Activated B cell treated with CpG ODN at 0.5 μM for 24 hours (primary cell): ENCODE results near the gene GTF3C1. TPM values are rescaled to one million over a fixed set of nuclear protein-coding genes. Genes with fewer than 3 reads are reported as not detected.

Experiments used
- ATAC-seq: fragments of 200-7000 bp; cut with Tn5 transposase; one replicate; pipeline ENCODE4 v1.10.0; 2021; ENCODE audit warnings: low read depth, mild to moderate bottlenecking, moderate library complexity
- CTCF ChIA-PET: fragments of 350-600 bp; sonication (Branson Sonifier 250); formaldehyde crosslinking; loops from one replicate; lab custom pipeline; 2021; ENCODE audit warnings: antibody characterized with exemption; lab: Charles Lee
- POLR2A ChIA-PET: fragments of 350-600 bp; sonication (Branson Sonifier 250); formaldehyde crosslinking; loops from one replicate; lab custom pipeline; 2021; ENCODE audit warnings: antibody characterized with exemption; lab: Charles Lee
- DNase-seq: peaks from one replicate; pipeline ENCODE4 v3.0.0; 2022
- H3K27ac Mint-ChIP-seq: one replicate; pipeline ENCODE4 v1.8.0; 2020; ENCODE audit warnings: mixed read lengths
- H3K27me3 Mint-ChIP-seq: one replicate; pipeline ENCODE4 v1.8.0; 2021; ENCODE audit warnings: mixed read lengths
- H3K36me3 Mint-ChIP-seq: one replicate; pipeline ENCODE4 v1.8.0; 2021; ENCODE audit warnings: low read depth, mixed read lengths
- H3K4me1 Mint-ChIP-seq: one replicate; pipeline ENCODE4 v1.8.0; 2021; ENCODE audit warnings: mixed read lengths
- H3K4me3 Mint-ChIP-seq: one replicate; pipeline ENCODE4 v1.8.0; 2020; ENCODE audit warnings: mild to moderate bottlenecking, mixed read lengths
- H3K9me3 Mint-ChIP-seq: one replicate; pipeline ENCODE4 v1.8.0; 2020; ENCODE audit warnings: mixed read lengths
- intact Hi-C: fragments of 100-400 bp; cut with micrococcal nuclease; formaldehyde crosslinking; loops from one replicate; pipeline ENCODE4 v1.15.1; 2024
- total RNA-seq: library from RNA; stranded (reverse); gene quantifications from 2 replicates; pipeline ENCODE4 v1.2.3, GENCODE V29; 2022
- TF ChIP-seq, protein P1 (sequence below): fragments of 200-600 bp; IDR thresholded peaks from one replicate; pipeline ENCODE4 v1.8.0; 2022; ENCODE audit warnings: antibody characterized with exemption, mild to moderate bottlenecking

GTF3C1 gene
- total RNA-seq, 1 donor from 2014 or later = 52.3 TPM

DNA sequence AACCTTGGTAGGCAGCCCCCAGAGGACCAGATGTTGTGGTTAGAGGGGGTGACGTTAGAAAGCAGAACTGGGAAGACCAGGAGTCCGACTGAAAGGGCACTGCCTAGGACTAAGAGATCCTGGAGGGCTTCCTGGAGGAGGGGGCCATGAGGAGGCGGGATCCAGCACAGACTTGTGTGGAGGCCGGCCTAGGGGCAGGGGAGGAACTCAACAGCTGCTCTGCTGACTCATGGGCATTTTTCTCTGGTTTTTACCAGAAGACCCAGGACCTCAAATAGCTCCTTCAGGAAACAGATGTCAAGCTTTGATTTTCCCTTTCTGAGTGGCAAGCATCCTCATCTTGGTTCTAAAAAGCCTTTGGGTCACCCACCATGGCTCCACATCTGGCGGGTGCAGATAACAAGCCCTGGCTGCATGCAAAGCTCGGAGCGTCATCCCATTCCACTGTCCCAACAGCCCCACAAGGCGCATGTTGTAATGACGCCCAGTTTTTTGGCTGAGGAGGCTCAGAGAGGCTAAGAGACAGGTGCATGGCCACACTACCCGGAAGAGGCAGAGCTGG lies 118.7 kb downstream of the GTF3C1 start:
- peak; percentile 53 for DNase-seq
- Mint-ChIP-seq H3K27ac (peak overlapping the region; percentile 85), H3K4me3 (peak overlapping the region; percentile 66), H3K9me3 (no peaks in the 10 kb centered on the region), H3K36me3 (peaks cover 76% of the 10 kb centered on the region), H3K4me1 (peaks cover 73% of the 10 kb centered on the region), H3K27me3 (no peaks in the 10 kb centered on the region)
- POLR2A ChIA-PET = interaction anchor here (0.6 to 11.7 kb wide), 14 partner anchors 9 to 199 kb away, joined by 3 to 360 read pairs (median 6); partner anchors contain the start of gene IL21R
- intact Hi-C loops = loop anchor here (1.0 kb wide), 1 partner anchor 19 kb away; no protein-coding TSS in a partner anchor
- peak; percentile 49 for ATAC-seq
- TF ChIP-seq, protein P1, sequence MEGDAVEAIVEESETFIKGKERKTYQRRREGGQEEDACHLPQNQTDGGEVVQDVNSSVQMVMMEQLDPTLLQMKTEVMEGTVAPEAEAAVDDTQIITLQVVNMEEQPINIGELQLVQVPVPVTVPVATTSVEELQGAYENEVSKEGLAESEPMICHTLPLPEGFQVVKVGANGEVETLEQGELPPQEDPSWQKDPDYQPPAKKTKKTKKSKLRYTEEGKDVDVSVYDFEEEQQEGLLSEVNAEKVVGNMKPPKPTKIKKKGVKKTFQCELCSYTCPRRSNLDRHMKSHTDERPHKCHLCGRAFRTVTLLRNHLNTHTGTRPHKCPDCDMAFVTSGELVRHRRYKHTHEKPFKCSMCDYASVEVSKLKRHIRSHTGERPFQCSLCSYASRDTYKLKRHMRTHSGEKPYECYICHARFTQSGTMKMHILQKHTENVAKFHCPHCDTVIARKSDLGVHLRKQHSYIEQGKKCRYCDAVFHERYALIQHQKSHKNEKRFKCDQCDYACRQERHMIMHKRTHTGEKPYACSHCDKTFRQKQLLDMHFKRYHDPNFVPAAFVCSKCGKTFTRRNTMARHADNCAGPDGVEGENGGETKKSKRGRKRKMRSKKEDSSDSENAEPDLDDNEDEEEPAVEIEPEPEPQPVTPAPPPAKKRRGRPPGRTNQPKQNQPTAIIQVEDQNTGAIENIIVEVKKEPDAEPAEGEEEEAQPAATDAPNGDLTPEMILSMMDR = no peak
- CTCF ChIA-PET = interaction anchor here (0.6 to 1.1 kb wide), 2 partner anchors 21 to 26 kb away, joined by 3 read pairs; no protein-coding TSS in a partner anchor

DNA sequence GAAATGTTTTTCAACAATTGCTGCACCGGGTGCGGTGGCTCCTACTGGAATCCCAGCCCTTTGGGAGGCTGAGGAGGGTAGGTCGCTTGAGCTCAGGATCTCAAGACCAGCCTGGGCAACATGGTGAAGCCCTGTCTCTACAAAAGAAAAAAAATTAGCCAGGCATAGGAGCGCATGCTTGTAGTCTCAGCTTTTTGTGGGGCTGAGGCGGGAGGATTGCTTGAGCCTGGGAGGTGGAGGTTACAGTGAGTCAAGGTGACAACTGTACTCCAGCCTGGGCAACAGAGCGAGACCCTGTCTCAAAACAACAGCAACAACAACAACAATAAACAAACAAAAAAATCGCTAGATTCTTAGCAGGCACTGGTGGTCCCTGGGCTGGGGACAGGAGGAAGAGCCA lies 119.2 kb downstream of the GTF3C1 start:
- CTCF ChIA-PET = interaction anchor here (0.6 to 1.1 kb wide), 2 partner anchors 20 to 26 kb away, joined by 3 read pairs; no protein-coding TSS in a partner anchor
- H3K36me3 Mint-ChIP-seq = peaks cover 75% of the 10 kb centered on the region
- TF ChIP-seq, protein P1 = no peak

DNA sequence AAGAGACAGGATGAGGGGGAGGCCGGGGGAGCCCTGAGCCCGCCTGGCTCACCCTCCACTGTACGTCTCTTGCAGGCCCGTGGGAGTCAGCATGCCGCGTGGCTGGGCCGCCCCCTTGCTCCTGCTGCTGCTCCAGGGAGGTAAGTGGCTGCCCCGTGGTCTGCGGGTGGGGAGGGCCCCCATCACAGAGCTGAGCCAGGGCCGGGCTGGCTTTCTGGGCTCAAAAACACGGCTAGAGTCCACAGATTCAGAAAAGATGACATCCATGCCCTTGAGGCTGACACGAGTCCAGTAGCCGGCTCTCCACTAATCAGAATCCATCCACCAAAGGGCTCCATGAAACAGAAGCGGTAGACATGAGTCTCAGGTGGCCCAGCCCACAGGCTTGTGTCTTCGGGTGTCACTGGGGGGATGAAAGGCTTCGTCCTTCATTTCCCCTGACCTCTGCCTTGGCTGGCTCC lies 119.7 kb downstream of the GTF3C1 start:
- CTCF ChIA-PET = no interaction called here
- peaks cover 83% of the 10 kb centered on the region for H3K4me1 Mint-ChIP-seq

More for the DNA sequence above, 119.2 kb downstream of the GTF3C1 start:
- no peak for ATAC-seq
- Mint-ChIP-seq H3K4me3 (peak overlapping the region; percentile 66), H3K4me1 (peaks cover 78% of the 10 kb centered on the region), H3K9me3 (no peaks in the 10 kb centered on the region), H3K27ac (peak overlapping the region; percentile 85), H3K27me3 (no peaks in the 10 kb centered on the region)
- POLR2A ChIA-PET = interaction anchor here (0.6 to 11.7 kb wide), 15 partner anchors 9 to 199 kb away, joined by 3 to 360 read pairs (median 6); partner anchors contain the start of gene IL21R
- DNase-seq = no peak
- intact Hi-C loops = no loop called here

GRCh38 chr16:27429330-27429871 lies 120.3 kb downstream of the GTF3C1 start:
- no peak for DNase-seq
- Mint-ChIP-seq H3K27me3 (no peaks in the 10 kb centered on the region), H3K36me3 (peaks cover 74% of the 10 kb centered on the region), H3K27ac (peak overlapping the region; percentile 38), H3K4me3 (peak overlapping the region; percentile 15), H3K4me1 (peaks cover 89% of the 10 kb centered on the region), H3K9me3 (no peaks in the 10 kb centered on the region)
- intact Hi-C loops = no loop called here
- ChIA-PET POLR2A (interaction anchor here (1.0 to 11.7 kb wide), 6 partner anchors 22 to 226 kb away, joined by 4 to 360 read pairs (median 21); partner anchors contain the start of gene IL21R), CTCF (interaction anchor here (1.5 kb wide), 1 partner anchor 26 kb away, joined by 3 read pairs; no protein-coding TSS in a partner anchor)
- TF ChIP-seq, protein P1 = no peak
- ATAC-seq = no peak

More for the DNA sequence above, 119.7 kb downstream of the GTF3C1 start:
- TF ChIP-seq, protein P1 = no peak
- Mint-ChIP-seq H3K27ac (peak overlapping the region; percentile 85), H3K9me3 (no peaks in the 10 kb centered on the region), H3K36me3 (peaks cover 74% of the 10 kb centered on the region), H3K4me3 (peak overlapping the region; percentile 66), H3K27me3 (no peaks in the 10 kb centered on the region)
- no peak for ATAC-seq
- intact Hi-C loops = no loop called here
- DNase-seq = peak; percentile 18
- POLR2A ChIA-PET = interaction anchor here (1.0 to 11.7 kb wide), 10 partner anchors 16 to 226 kb away, joined by 4 to 360 read pairs (median 14); partner anchors contain the start of gene IL21R
